ENCODE measurements around the gene GPC5. TPM values are rescaled to one million over a fixed set of nuclear protein-coding genes. Genes with fewer than 3 reads are reported as not detected.

The GPC5 gene
- total RNA-seq, 4 donors from 2014 or later, result 0.24 to 30.8 (median 1.8) TPM; not detected in 1

DNA sequence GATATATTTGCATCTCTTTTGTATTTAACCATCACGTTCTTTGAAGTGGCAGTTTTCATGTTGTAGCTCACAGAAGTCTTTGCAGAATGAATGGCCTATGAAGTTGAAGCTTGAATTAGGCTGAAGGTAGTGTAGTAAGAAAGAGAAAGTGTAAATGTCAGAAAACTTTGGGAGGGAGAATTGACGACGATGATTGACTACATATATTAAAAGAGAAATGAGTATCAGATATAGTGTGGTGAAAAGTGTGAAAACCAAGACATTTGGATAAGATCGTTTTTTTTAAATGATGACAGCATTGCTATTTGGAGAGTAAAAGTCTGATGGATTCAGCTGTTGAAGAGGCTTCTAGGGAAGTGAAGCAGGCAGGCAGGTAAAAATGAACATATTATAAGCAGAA, 14.6 kb upstream of the GPC5 start:
- Histone ChIP-seq H3K27me3 (no peaks in the 10 kb centered on the region), H3K4me3 (no peak overlapping the region), H3K9me3 (no peaks in the 10 kb centered on the region), H3K4me1 (no peaks in the 10 kb centered on the region), H3K36me3 (no peaks in the 10 kb centered on the region), H3K27ac (no peak overlapping the region)
- no peak for TF ChIP-seq POLR2A (IDR thresholded peaks at IDR 0.05)
- TF ChIP-seq, protein P1, sequence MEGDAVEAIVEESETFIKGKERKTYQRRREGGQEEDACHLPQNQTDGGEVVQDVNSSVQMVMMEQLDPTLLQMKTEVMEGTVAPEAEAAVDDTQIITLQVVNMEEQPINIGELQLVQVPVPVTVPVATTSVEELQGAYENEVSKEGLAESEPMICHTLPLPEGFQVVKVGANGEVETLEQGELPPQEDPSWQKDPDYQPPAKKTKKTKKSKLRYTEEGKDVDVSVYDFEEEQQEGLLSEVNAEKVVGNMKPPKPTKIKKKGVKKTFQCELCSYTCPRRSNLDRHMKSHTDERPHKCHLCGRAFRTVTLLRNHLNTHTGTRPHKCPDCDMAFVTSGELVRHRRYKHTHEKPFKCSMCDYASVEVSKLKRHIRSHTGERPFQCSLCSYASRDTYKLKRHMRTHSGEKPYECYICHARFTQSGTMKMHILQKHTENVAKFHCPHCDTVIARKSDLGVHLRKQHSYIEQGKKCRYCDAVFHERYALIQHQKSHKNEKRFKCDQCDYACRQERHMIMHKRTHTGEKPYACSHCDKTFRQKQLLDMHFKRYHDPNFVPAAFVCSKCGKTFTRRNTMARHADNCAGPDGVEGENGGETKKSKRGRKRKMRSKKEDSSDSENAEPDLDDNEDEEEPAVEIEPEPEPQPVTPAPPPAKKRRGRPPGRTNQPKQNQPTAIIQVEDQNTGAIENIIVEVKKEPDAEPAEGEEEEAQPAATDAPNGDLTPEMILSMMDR (IDR thresholded peaks at IDR 0.05), result no peak
- intact Hi-C loops (cut with DNase I; ENCODE audit: low total_unique reads), result no loop called here
- DNase-seq, result no peak

DNA sequence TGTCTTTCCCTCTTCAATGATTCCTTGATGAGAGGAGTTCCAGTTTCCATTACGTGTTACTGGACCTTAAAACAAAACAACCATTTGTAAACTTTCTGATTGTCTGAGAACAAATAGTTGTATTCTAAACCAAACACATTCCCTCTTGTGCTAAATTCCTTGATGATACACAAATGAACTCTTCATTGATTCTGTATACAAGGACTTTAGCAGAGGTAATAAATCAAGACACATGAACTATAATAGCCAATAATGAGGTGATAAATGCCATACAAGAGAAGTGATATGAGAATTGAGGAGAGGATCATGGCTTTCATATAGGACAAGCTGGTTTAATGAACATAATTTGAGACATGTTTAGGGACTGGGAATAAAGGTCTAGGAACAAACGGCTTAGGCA, 13.5 kb upstream of the GPC5 start:
- Histone ChIP-seq H3K27ac (no peak overlapping the region), H3K36me3 (no peaks in the 10 kb centered on the region), H3K4me3 (no peak overlapping the region), H3K9me3 (no peaks in the 10 kb centered on the region), H3K4me1 (no peaks in the 10 kb centered on the region), H3K27me3 (no peaks in the 10 kb centered on the region)
- intact Hi-C loops (cut with DNase I; ENCODE audit: low total_unique reads), result no loop called here
- DNase-seq, result no peak
- no peak for TF ChIP-seq POLR2A (IDR thresholded peaks at IDR 0.05)
- TF ChIP-seq, protein P1 (IDR thresholded peaks at IDR 0.05), result no peak

DNA sequence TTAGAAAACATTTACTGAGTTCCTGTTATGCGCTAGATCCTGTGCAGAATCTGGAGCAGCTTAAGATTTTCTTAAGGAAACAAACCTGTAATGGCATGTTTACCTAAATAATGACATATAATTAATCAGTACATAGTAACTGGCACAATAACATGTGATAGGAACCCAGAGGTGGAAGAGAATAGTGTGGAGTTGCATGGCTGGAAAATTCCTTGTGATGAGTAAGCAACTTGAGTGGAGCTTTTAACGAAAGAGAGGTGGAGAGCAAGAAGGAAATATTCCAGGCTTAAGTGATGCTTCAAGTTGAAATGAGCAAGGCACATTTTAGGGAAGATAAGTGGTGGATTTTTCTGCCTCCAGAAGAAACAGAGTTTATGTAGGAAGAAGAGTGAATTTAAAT, 9.2 kb upstream of the GPC5 start:
- Histone ChIP-seq H3K36me3 (no peaks in the 10 kb centered on the region), H3K4me3 (no peak overlapping the region), H3K9me3 (no peaks in the 10 kb centered on the region), H3K4me1 (no peaks in the 10 kb centered on the region), H3K27me3 (no peaks in the 10 kb centered on the region), H3K27ac (no peak overlapping the region)
- intact Hi-C loops (cut with DNase I; ENCODE audit: low total_unique reads), result no loop called here
- no peak for DNase-seq
- TF ChIP-seq POLR2A (IDR thresholded peaks at IDR 0.05), result no peak
- TF ChIP-seq, protein P1 (IDR thresholded peaks at IDR 0.05), result no peak

DNA sequence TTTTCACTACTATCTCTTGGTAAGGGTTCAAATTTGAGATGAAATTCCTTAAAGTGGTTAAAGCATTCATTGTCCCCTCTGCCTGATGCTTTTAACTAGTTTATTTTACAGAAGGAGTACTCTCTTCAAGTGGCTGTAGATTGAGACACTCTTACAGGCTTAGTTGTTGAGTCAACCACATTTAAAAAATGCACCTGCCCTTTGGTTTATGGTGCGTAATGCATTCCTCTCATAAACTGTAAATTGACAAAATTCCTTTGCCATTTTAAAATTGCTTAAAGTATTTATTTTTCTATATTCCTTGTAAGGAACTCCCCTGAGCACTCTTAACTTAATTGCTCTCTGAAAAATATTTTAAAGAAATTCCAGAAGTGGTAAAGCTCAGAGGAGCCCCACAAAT, 826 bp upstream of the GPC5 start:
- intact Hi-C loops (cut with DNase I; ENCODE audit: low total_unique reads), result no loop called here
- peaks cover 5 to 29% of the 10 kb centered on the region in 2 donors for H3K27me3 ChIP-seq

GRCh38 chr13:91399189-91400062, 1.0 kb downstream of the GPC5 start:
- TF ChIP-seq, protein P1 (IDR thresholded peaks at IDR 0.05), result no peak
- no peak for TF ChIP-seq POLR2A (IDR thresholded peaks at IDR 0.05)
- H3K36me3 ChIP-seq, result no peaks in the 10 kb centered on the region
- H3K27me3 ChIP-seq, result peaks cover 5 to 29% of the 10 kb centered on the region in 2 donors
- intact Hi-C loops (cut with DNase I; ENCODE audit: low total_unique reads), result no loop called here
- no peak for DNase-seq
- H3K4me1 ChIP-seq, result no peaks in the 10 kb centered on the region
- peak overlapping the region in 1 of 2 donors; percentile 30 for H3K4me3 ChIP-seq
- H3K9me3 ChIP-seq, result no peaks in the 10 kb centered on the region
- no peak overlapping the region for H3K27ac ChIP-seq

More for the DNA sequence above, 826 bp upstream of the GPC5 start:
- Histone ChIP-seq H3K36me3 (no peaks in the 10 kb centered on the region), H3K4me1 (no peaks in the 10 kb centered on the region), H3K4me3 (no peak overlapping the region), H3K27ac (no peak overlapping the region), H3K9me3 (no peaks in the 10 kb centered on the region)
- DNase-seq, result no peak
- TF ChIP-seq, protein P1 (IDR thresholded peaks at IDR 0.05), result no peak
- no peak for TF ChIP-seq POLR2A (IDR thresholded peaks at IDR 0.05)

All from uterus (tissue), 4 donors.